GM18505 (cell line): Measurements from ENCODE around the gene TMEM219.

Source experiments
- ATAC-seq: cut with Tn5 transposase; IDR thresholded peaks from one replicate; pipeline ENCODE4 v1.9.1; 2021; ENCODE audit not compliant: unreplicated experiment
- POLR2A ChIP-seq: IDR thresholded peaks from 4 replicates; pipeline ENCODE4 v1.6.1; 2011; ENCODE audit warnings: borderline replicate concordance; ENCODE audit not compliant: insufficient read depth, insufficient read length; ENCODE audit errors: extremely low read depth

The TMEM219 gene

DNA sequence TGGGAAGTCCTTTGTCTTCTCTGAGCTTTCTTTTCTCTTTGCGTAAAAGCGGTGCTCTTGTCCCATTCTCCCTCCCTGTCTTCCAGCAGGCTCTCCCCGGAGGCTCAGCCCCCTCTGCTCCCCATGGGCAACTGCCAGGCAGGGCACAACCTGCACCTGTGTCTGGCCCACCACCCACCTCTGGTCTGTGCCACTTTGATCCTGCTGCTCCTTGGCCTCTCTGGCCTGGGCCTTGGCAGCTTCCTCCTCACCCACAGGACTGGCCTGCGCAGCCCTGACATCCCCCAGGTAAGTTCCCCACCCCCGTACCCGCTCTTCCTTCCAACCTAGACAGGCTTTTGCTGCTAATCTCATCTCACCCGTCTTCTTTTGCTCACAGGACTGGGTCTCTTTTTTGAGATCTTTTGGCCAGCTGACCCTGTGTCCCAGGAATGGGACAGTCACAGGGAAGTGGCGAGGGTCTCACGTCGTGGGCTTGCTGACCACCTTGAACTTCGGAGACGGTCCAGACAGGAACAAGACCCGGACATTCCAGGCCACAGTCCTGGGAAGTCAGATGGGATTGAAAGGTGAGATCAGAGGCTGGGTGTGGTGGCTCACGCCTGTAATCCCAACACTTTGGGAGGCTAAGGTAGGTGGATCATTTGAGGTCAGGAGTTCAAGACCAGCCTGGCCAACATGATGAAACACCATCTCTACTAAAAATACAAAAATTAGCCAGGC is 1.3 kb downstream of the TMEM219 start:
- no peak for TF ChIP-seq POLR2A
- ATAC-seq: no peak

DNA sequence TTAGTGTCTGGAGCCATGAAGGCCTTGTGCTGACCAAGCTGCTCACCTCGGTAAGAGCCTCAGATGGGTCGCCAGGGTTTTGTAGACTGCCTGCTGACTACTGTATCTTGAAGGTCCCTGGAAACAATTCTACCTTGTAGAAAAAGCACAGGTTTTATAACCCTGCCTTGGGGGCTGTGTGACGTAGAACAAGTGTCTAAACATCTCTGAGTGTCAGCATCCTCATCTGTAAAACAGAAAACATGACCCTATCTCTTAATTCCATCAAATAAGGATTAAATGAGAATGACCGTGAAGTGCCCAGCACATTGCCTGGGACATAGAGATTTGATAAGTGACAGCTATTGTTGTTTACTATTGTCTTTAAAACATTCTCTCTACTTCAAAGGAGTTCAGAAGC is 6.3 kb downstream of the TMEM219 start:
- ATAC-seq: no peak
- TF ChIP-seq POLR2A: no peak

GRCh38 chr16:29971304-29971703 is 9.4 kb downstream of the TMEM219 start:
- TF ChIP-seq POLR2A: no peak
- ATAC-seq: no peak

GRCh38 chr16:29972500-29972899 is 10.6 kb downstream of the TMEM219 start:
- ATAC-seq: no peak
- TF ChIP-seq POLR2A: no peak

GRCh38 chr16:29972992-29973383 is 11.1 kb downstream of the TMEM219 start:
- no peak for ATAC-seq

GRCh38 chr16:29973384-29974246 is 11.7 kb downstream of the TMEM219 start, which contains the start of gene TAOK2:
TAOK2 (plus strand) TSS chr16:29973868; CDS start chr16:29977773, 3,905 bp downstream.
- peak; percentile 93 for ATAC-seq
- peak; percentile 83 for TF ChIP-seq POLR2A

More at GRCh38 chr16:29972992-29973383, 11.1 kb downstream of the TMEM219 start:
- no peak for TF ChIP-seq POLR2A

- ATAC-seq: no peak
- no peak for TF ChIP-seq POLR2A
Measured at GRCh38 chr16:29974291-29975133, 12.6 kb downstream of the TMEM219 start.

DNA sequence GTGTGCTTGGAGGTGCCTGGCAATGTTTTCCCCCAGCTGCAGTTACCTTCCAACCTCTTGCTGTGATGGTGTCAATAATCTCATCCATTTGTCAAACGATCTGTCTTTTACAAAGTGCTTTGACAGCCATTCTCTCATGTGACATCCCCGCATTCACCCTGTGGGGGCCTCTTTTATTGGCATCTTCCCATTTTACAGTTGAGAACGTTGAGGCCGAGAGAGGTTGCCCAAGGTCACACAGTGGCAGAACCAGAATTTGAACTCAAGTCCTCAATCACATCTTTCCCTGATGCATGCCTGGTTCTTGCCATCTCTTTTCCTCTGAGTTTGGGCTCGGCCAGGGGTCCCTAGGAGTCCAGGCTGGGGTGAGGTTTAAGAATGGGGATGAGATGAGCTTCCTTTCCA is 13.3 kb downstream of the TMEM219 start:
- TF ChIP-seq POLR2A: no peak
- no peak for ATAC-seq

DNA sequence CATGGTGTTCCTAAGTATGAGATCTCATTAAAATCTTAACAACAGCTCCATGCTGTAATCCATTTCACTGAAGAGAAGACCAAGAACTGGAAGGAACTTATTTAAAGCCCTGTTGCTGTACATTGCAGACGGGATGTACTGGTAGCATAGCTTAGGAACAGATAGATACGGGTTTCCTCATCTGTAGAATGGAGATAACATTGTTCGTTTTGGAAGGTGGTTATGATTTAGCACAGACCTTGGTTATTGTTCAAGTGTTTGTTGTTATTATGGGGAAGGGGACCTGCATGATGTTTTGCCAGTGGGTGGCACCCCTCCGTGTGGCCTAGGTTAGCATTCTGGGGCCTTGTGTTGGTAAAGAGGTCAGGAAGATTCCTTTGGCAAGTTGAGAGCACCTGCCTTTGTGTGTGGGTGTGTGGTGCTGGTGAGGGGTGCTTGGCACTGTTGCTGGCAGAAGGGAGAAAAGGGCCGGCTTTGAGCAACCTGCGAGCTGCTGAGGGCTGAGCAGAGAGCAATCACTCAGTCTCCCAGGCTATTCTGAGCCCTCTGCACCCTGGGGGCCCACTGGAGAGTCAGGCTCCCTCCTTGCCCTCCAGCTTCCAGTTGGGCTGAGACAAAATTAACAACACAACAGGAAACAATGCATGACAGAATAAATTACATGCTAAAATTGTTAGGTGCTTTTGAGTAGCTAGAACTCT is 14.1 kb downstream of the TMEM219 start:
- ATAC-seq: no peak
- no peak for TF ChIP-seq POLR2A

- TF ChIP-seq POLR2A: no peak
- ATAC-seq: no peak
Measured at GRCh38 chr16:29977063-29977825, 15.4 kb downstream of the TMEM219 start.

GRCh38 chr16:29978081-29978480 is 16.2 kb downstream of the TMEM219 start:
- no peak for TF ChIP-seq POLR2A
- no peak for ATAC-seq
